NCI-H82 treated with DMSO at 0.1 percent for 48 hours (cell line): ENCODE results near the gene PRPF6.

Source experiments
- DNase-seq: peaks from one replicate; lab custom pipeline; 2025; ENCODE audit not compliant: unreplicated experiment; lab: John Stamatoyannopoulos, UW

Gene PRPF6

GRCh38 chr20:63945921-63946920, 34.7 kb upstream of the PRPF6 start:
- DNase-seq, result no peak

- DNase-seq, result no peak
Measured at GRCh38 chr20:63946986-63947637, 33.8 kb upstream of the PRPF6 start.

GRCh38 chr20:63947638-63948456, 33.1 kb upstream of the PRPF6 start:
- DNase-seq, result no peak

- DNase-seq, result no peak
Measured at GRCh38 chr20:63950701-63951397, 30.1 kb upstream of the PRPF6 start.

GRCh38 chr20:63951398-63952209, 29.3 kb upstream of the PRPF6 start:
- DNase-seq, result no peak

- no peak for DNase-seq
Measured at GRCh38 chr20:63952210-63952535, 28.8 kb upstream of the PRPF6 start.

- no peak for DNase-seq
Measured at GRCh38 chr20:63952769-63953168, 28.2 kb upstream of the PRPF6 start.

- DNase-seq, result no peak
Measured at GRCh38 chr20:63953764-63954429, 27.0 kb upstream of the PRPF6 start.

- DNase-seq, result no peak
Measured at GRCh38 chr20:63955281-63955826, 25.6 kb upstream of the PRPF6 start.

GRCh38 chr20:63955827-63956663, 24.9 kb upstream of the PRPF6 start, which contains the start of gene UCKL1:
Gene UCKL1, minus strand, starts transcription at chr20:63956416. Its CDS starts 44 bp downstream, at chr20:63956372.
- peak; percentile 45 for DNase-seq

GRCh38 chr20:63956664-63957003, 24.3 kb upstream of the PRPF6 start:
- no peak for DNase-seq

- peak; percentile 63 for DNase-seq
Measured at GRCh38 chr20:63957004-63957689, 23.8 kb upstream of the PRPF6 start.

GRCh38 chr20:63957690-63958441, 23.1 kb upstream of the PRPF6 start:
- DNase-seq, result no peak

GRCh38 chr20:63958471-63958870, 22.5 kb upstream of the PRPF6 start:
- no peak for DNase-seq

GRCh38 chr20:63958964-63959698, 21.8 kb upstream of the PRPF6 start:
- DNase-seq, result no peak

GRCh38 chr20:63959699-63960075, 21.2 kb upstream of the PRPF6 start:
- DNase-seq, result no peak
